ENCODE measurements around the gene DMXL2. TPM values are rescaled to one million over a fixed set of nuclear protein-coding genes. Genes with fewer than 3 reads are reported as not detected.

DMXL2 gene
- polyA plus RNA-seq, 1 experiment, result 18.6 TPM

DNA sequence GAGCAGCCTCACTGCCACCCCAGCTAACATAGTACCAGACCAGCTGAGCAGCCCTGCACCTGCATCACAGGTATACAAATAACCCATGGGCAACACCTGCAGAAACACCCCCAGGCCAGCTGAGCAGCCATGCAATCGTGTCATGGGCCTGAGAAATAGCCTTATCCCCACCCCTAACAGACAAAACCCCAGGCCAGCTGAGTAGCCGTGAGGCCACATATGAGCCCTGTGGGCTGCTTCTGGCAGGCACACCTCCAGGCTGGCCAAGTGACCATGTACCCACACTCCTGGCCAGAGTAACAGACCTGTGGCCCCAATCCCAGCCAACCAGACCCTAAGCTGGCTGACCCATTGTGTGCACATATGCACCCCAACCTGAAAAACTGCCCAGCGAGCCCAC is 138.6 kb downstream of the DMXL2 start:
- Histone ChIP-seq H3K4me3 (ENCODE audit: low read depth, low read length) (no peak overlapping the region), H3K27ac (ENCODE audit: low read depth, low read length) (no peak overlapping the region), H3K27me3 (ENCODE audit: control insufficient read depth, insufficient read depth, low read length) (no peaks in the 10 kb centered on the region), H3K9me3 (ENCODE audit: control insufficient read depth, insufficient read depth, low read length) (peaks cover 13% of the 10 kb centered on the region)
- CTCF ChIA-PET, result no interaction called here
- POLR2A ChIA-PET, result no interaction called here
- no peak for DNase-seq (ENCODE audit: low read depth, low spot score)
- no peak for TF ChIP-seq CTCF (IDR thresholded peaks at IDR 0.05; ENCODE audit: low read depth, low read length)

DNA sequence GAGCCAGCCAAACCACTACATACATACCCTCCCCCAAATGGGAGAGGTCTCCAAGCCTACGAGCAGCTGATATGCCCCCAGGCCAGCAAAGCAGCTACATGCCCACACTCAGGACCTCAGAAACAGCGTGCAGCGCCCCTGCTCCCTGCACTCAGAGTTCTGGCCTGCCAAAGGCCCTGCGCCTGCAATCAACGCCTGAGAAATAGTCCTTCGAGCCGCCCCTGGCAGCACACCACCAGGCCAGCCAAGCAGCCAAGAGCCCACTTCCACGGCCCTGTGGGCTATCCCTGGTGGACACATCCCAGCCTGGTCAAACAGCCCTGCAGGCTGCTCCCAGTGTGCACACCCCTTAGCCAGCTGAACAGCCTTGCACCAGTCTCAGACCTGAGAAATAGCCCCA is 139.1 kb downstream of the DMXL2 start:
- POLR2A ChIA-PET, result no interaction called here

DNA sequence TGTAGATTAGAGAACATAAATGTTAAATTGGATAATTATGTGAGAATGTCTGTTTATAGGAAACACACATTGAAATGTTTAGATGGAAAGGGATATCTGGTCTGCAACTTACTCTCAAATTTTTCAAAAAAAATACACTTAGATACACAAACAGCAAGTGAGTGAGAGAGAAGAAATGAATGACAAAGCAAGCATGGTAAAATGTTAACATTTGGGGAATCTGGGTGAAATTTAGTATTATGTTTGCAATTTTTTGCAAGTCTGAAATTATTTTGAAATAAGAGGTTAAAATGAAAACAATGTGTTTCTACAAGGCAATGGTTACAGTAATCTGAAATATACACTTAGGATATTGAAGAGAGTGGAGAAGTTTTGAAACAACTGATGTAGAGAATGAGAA is 146.8 kb downstream of the DMXL2 start:
- no peak for TF ChIP-seq CTCF (IDR thresholded peaks at IDR 0.05; ENCODE audit: low read depth, low read length)
- CTCF ChIA-PET, result no interaction called here
- no peak for DNase-seq (ENCODE audit: low read depth, low spot score)
- no peaks in the 10 kb centered on the region for H3K9me3 ChIP-seq (ENCODE audit: control insufficient read depth, insufficient read depth, low read length)
- no peak overlapping the region for H3K27ac ChIP-seq (ENCODE audit: low read depth, low read length)
- no peak overlapping the region for H3K4me3 ChIP-seq (ENCODE audit: low read depth, low read length)
- POLR2A ChIA-PET, result no interaction called here
- H3K27me3 ChIP-seq (ENCODE audit: control insufficient read depth, insufficient read depth, low read length), result no peaks in the 10 kb centered on the region

More for the DNA sequence above, 139.1 kb downstream of the DMXL2 start:
- no peak overlapping the region for H3K27ac ChIP-seq (ENCODE audit: low read depth, low read length)
- peaks cover 13% of the 10 kb centered on the region for H3K9me3 ChIP-seq (ENCODE audit: control insufficient read depth, insufficient read depth, low read length)
- no peak overlapping the region for H3K4me3 ChIP-seq (ENCODE audit: low read depth, low read length)
- no peaks in the 10 kb centered on the region for H3K27me3 ChIP-seq (ENCODE audit: control insufficient read depth, insufficient read depth, low read length)
- no peak for TF ChIP-seq CTCF (IDR thresholded peaks at IDR 0.05; ENCODE audit: low read depth, low read length)
- CTCF ChIA-PET, result no interaction called here
- DNase-seq (ENCODE audit: low read depth, low spot score), result no peak

DNA sequence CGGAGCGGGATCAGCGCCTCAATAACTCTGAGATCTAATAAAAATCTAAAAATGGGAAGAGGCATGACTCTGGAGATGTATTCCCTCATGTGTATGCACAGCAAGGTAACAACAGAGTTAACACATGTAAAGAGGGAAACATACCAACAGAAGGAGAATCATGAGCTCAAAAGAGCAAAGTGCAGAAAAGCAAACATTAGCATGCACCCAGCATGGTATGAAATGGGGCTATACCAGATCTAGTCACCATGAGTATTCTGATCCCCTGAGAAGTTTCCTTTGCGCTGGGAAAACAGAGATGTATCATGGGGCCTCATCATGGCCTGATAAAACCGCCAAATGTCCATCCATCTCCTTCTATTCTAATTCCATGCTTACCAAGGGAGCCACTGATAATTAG is 152.1 kb downstream of the DMXL2 start:
- no peak overlapping the region for H3K4me3 ChIP-seq (ENCODE audit: low read depth, low read length)
- H3K27me3 ChIP-seq (ENCODE audit: control insufficient read depth, insufficient read depth, low read length), result no peaks in the 10 kb centered on the region
- ChIA-PET POLR2A (no interaction called here), CTCF (interaction anchor here (0.9 to 1.0 kb wide), 2 partner anchors 66 to 67 kb away, joined by 3 read pairs; no protein-coding TSS in a partner anchor)
- no peak overlapping the region for H3K27ac ChIP-seq (ENCODE audit: low read depth, low read length)
- no peaks in the 10 kb centered on the region for H3K9me3 ChIP-seq (ENCODE audit: control insufficient read depth, insufficient read depth, low read length)
- no peak for TF ChIP-seq CTCF (IDR thresholded peaks at IDR 0.05; ENCODE audit: low read depth, low read length)
- DNase-seq (ENCODE audit: low read depth, low spot score), result no peak

DNA sequence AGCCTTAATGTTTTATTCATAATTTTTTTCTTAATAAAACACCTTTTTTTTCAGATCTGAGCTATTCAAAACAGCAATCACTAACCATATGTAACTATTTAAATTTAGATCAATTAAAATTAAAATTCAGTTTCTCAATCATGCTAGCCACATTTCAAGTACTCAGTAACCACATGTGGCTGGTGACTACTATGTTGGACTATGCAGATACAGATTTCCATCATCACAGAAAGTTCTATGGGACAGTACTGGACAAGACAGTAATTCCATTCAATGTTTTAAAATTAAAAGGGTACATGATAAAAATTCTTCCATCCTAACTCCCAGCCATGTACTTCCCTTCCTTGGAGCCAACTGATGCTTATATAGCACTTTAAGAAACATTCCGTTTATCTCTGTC is 161.8 kb downstream of the DMXL2 start:
- no peak for TF ChIP-seq CTCF (IDR thresholded peaks at IDR 0.05; ENCODE audit: low read depth, low read length)
- H3K27ac ChIP-seq (ENCODE audit: low read depth, low read length), result no peak overlapping the region
- no peaks in the 10 kb centered on the region for H3K27me3 ChIP-seq (ENCODE audit: control insufficient read depth, insufficient read depth, low read length)
- DNase-seq (ENCODE audit: low read depth, low spot score), result no peak
- ChIA-PET CTCF (interaction anchor here (0.6 kb wide), 1 partner anchor 56 kb away, joined by 4 read pairs; no protein-coding TSS in a partner anchor), POLR2A (no interaction called here)
- no peak overlapping the region for H3K4me3 ChIP-seq (ENCODE audit: low read depth, low read length)
- H3K9me3 ChIP-seq (ENCODE audit: control insufficient read depth, insufficient read depth, low read length), result no peaks in the 10 kb centered on the region
